Breast epithelium (tissue), 3 donors: ENCODE results near the gene CLCN1.

Source experiments
- POLR2A ChIP-seq: fragments of 450-650 bp; IDR thresholded peaks from one replicate; pipeline ENCODE4 v1.6.1; 2016; ENCODE audit warnings: antibody characterized with exemption, mild to moderate bottlenecking, moderate library complexity
- TF ChIP-seq, protein P1 (sequence below), 3 donors: fragments of 450-650 bp; IDR thresholded peaks; one replicate each; pipeline ENCODE4 v1.5.1; 2016 to 2017; ENCODE audit warnings: antibody characterized with exemption in 3 of 3, mild to moderate bottlenecking in 3 of 3, moderate library complexity in 3 of 3

DNA sequence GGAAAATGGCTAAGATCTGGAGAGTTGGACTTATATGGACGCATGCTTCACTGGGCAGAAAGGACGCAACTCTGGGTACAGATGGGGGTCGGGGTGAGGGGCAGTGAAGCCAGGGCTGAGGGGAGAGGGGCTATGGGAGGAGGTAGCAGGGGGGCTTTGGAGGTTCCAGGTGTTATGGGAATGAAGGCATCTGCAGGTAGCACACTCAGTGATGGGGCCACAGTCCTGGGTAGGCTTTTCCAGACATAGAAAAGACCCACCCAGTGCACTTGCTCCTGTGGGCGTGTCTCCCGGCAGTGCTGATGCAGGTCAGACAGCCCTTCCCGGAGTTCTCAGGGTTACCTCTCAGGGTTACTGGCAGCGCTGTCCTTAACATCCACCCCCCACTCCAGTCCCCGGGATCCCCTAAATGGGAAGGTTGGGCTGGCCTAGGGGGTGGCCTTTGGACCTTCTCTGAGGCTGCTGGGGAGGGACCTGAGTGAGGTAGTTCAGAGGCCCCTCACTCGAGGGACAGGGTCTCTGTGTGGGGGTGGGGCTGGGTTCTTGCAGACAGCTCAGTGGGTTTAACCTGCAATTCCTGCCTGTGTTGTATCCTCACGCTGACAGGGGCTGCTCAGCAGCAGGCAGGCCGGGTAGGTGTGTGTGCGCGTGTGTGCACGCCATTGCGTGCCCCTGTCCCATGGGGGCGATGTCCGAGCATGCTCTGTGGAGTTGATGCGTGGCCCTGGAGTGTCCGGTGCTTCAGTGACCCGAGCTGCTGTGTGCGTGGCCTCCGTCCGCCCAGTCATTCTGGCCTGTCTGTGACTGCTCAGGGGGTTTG lies 71.5 kb downstream of the CLCN1 start:
- TF ChIP-seq, protein P1, sequence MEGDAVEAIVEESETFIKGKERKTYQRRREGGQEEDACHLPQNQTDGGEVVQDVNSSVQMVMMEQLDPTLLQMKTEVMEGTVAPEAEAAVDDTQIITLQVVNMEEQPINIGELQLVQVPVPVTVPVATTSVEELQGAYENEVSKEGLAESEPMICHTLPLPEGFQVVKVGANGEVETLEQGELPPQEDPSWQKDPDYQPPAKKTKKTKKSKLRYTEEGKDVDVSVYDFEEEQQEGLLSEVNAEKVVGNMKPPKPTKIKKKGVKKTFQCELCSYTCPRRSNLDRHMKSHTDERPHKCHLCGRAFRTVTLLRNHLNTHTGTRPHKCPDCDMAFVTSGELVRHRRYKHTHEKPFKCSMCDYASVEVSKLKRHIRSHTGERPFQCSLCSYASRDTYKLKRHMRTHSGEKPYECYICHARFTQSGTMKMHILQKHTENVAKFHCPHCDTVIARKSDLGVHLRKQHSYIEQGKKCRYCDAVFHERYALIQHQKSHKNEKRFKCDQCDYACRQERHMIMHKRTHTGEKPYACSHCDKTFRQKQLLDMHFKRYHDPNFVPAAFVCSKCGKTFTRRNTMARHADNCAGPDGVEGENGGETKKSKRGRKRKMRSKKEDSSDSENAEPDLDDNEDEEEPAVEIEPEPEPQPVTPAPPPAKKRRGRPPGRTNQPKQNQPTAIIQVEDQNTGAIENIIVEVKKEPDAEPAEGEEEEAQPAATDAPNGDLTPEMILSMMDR (IDR thresholded peaks at IDR 0.05) = no peak
- no peak for TF ChIP-seq POLR2A
